Brain microvascular endothelial cell (primary cell): ENCODE results near the gene AUNIP.

Experiments
- DNase-seq: peaks from one replicate; pipeline ENCODE4 v3.0.0-alpha.2; 2020
- H3K27ac ChIP-seq: fragments of 250-450 bp; sonication (Bioruptor Pico); 2 replicates; pipeline ENCODE4 v1.5.1; 2020; ENCODE audit warnings: mild to moderate bottlenecking, moderate library complexity
- H3K27me3 ChIP-seq: fragments of 250-450 bp; sonication (Bioruptor Pico); replicated peaks from 2 replicates; pipeline ENCODE4 v1.5.1; 2020; ENCODE audit warnings: mild to moderate bottlenecking
- H3K36me3 ChIP-seq: fragments of 250-450 bp; sonication (Bioruptor Pico); replicated peaks from 2 replicates; pipeline ENCODE4 v1.5.1; 2020; ENCODE audit warnings: mild to moderate bottlenecking
- H3K4me3 ChIP-seq: 2 replicates; pipeline ENCODE4 v1.5.1; 2011; ENCODE audit warnings: low read depth, mild to moderate bottlenecking, control low read depth, low read length, moderate library complexity
- CTCF ChIP-seq: IDR thresholded peaks from 2 replicates; pipeline ENCODE4 v1.5.1; 2011; ENCODE audit warnings: low read depth, mild to moderate bottlenecking, moderate library complexity, low read length, control low read depth, inconsistent platforms; ENCODE audit errors: missing control alignments
- in situ Hi-C: cut with HindIII; loops from 2 replicates; pipeline ENCODE4 v1.10.0; 2017; ENCODE audit warnings: low sequenced_read_pairs, low pct_ligation_motif_present

The AUNIP gene

DNA sequence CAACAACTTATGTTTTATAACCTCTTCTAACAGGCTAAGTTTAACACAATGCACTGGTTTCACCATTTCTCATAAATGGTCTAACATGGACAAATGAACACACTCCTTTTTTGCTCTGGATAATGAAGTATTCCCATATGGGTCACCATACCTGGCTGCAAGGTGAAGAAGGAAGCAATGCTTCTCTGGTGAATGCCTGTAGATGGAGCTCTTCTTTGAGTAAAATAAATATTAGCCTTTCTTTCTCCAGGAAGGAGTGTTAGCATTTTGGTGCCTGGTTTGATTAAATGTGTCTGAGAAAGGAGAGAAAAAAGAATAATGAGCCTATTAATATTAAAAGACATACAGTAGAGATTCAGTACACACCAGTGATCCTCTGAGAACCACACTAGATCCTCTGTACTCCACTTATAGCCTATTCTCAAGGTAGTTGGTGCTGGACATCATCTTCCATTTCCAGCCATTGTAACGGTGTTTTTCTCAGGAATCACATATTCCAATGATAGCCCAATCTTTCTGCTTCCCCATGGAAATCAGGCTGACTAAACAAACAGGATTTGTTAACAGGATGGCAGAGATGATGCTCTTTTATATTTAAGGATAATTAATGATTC is 21.9 kb downstream of the AUNIP start:
- H3K36me3 ChIP-seq = peaks cover 19% of the 10 kb centered on the region
- H3K4me3 ChIP-seq = no peak overlapping the region
- in situ Hi-C loops = no loop called here
- no peaks in the 10 kb centered on the region for H3K27me3 ChIP-seq
- peak; percentile 61 for TF ChIP-seq CTCF
- H3K27ac ChIP-seq = no peak overlapping the region
- DNase-seq = no peak

DNA sequence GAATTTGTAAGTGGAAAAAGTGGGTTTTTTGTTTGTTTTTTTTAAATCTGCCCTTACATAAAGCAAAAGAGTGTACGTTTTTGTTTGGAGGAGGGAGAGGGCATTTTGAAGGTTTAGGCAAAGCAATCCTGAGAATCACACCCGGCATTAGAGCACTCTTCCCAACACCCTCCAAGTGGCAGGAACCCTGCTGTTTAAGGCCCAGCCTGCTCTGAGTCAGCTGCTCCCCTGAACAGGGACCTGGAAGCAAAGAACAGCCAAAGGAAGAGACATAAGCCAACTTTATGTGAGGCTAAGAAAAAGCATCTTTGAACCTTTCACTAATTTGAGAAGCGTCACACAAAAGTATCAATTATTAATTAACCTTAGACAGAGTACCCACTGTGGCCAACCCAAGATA is 22.6 kb downstream of the AUNIP start:
- H3K36me3 ChIP-seq = peaks cover 26% of the 10 kb centered on the region
- in situ Hi-C loops = no loop called here
- no peak overlapping the region for H3K4me3 ChIP-seq
- H3K27me3 ChIP-seq = no peaks in the 10 kb centered on the region
- DNase-seq = no peak
- TF ChIP-seq CTCF = no peak
- H3K27ac ChIP-seq = no peak overlapping the region

GRCh38 chr1:25834894-25835293 is 24.4 kb downstream of the AUNIP start:
- H3K27ac ChIP-seq = no peak overlapping the region
- TF ChIP-seq CTCF = no peak
- no peak for DNase-seq
- H3K4me3 ChIP-seq = no peak overlapping the region
- H3K27me3 ChIP-seq = no peaks in the 10 kb centered on the region
- in situ Hi-C loops = no loop called here
- peaks cover 44% of the 10 kb centered on the region for H3K36me3 ChIP-seq

GRCh38 chr1:25833158-25833557 is 26.1 kb downstream of the AUNIP start:
- DNase-seq = no peak
- peaks cover 54% of the 10 kb centered on the region for H3K36me3 ChIP-seq
- no peak for TF ChIP-seq CTCF

GRCh38 chr1:25832336-25833037 is 26.8 kb downstream of the AUNIP start:
- H3K27ac ChIP-seq = no peak overlapping the region
- TF ChIP-seq CTCF = no peak
- no peak for DNase-seq
- in situ Hi-C loops = no loop called here
- H3K36me3 ChIP-seq = peaks cover 61% of the 10 kb centered on the region
- H3K27me3 ChIP-seq = no peaks in the 10 kb centered on the region
- H3K4me3 ChIP-seq = no peak overlapping the region

More at GRCh38 chr1:25833158-25833557, 26.1 kb downstream of the AUNIP start:
- no peaks in the 10 kb centered on the region for H3K27me3 ChIP-seq
- H3K27ac ChIP-seq = no peak overlapping the region
- in situ Hi-C loops = no loop called here
- H3K4me3 ChIP-seq = no peak overlapping the region
